Effector CD8-positive, alpha-beta T cell (primary cell): ENCODE data around the gene MAP2K7.
"Not testable (repeated sequence)": the region's sequence is repeated elsewhere in the genome, so short reads cannot be mapped to it uniquely, and the experiment has no call there.

Source experiments
- DNase-seq: peaks from one replicate; lab custom pipeline; 2025; lab: John Stamatoyannopoulos, UW

Gene MAP2K7

DNA sequence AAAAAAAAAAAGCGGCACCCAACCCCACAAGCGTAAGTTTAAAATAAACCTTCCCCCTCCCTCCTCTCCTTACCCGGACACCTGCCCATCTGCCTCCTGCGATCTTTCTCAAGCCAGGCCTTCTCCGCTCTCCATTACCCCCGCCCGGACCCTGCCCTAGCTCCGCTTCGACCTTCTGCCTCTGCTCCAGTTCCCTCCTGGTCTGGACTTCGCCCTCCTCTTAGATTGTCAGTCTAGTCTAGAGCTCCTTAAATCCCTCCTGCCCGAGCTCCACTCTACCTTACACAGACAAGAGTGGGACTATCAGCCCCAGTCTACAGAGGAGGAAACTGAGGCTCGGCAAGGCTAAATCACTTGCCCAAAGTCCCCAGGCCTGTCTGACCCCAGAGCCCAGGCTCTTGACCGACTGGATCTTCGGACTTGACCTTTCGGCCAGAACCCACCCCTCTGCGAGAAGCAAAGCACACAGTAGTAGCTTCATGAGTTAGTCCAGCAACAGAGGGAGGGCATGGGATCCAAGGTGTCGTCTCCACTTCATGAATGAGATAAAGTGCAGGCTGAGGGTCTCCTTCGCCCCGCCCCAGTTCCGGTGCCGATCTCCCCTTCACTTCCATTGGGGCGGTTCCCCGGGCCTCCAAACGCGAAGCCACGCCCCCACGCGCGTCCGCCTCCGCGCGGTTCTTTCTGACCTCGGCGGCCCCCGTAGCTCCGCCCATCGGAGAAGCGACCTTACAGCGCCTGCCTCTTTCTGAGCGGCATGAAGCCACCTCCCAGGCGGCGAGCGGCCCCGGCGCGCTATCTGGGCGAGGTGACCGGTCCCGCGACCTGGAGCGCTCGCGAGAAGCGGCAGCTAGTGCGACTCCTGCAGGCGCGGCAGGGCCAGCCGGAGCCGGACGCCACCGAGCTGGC, 16.2 kb downstream of the MAP2K7 start, which contains the start of gene SNAPC2:
Gene SNAPC2, plus strand, starts transcription at position 729 of the 909 bp plus-strand sequence. Its CDS starts 29 bp downstream, at position 758.
- peak; percentile 92 for DNase-seq

- DNase-seq: peak; percentile 100
Observed at GRCh38 chr19:7920519-7921301, 17.0 kb downstream of the MAP2K7 start.

DNA sequence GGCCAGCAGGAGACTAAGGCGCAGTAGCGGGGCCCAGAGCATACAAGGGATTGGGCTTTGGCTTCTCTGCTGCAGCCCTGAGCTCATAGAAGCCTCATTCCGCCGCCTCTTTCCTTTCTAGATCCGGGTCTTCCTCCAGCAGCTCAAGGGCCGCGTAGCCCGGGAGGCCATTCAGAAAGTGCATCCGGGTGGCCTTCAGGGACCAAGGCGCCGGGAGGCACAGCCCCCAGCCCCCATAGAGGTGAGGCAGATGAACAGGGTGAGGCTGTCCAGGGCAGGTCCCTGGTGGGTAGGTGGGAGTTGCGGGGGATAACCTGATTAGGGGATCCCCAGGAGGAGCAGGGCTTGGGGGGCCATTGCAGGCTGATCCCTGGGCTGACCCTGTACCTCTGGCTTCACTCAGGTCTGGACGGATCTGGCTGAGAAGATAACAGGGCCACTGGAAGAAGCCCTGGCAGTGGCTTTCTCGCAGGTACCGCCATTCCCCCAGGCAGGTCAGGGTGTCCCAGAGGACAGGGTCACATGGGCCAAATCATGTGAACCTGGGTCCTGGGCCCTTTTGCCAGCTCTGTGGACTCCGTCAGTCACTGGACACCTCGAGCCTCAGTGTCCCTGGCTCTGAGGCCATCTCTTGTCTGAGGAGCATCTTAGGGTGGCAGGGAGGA, 17.8 kb downstream of the MAP2K7 start:
- no peak for DNase-seq

- no peak for DNase-seq
Observed at GRCh38 chr19:7921967-7922835, 18.5 kb downstream of the MAP2K7 start.

DNA sequence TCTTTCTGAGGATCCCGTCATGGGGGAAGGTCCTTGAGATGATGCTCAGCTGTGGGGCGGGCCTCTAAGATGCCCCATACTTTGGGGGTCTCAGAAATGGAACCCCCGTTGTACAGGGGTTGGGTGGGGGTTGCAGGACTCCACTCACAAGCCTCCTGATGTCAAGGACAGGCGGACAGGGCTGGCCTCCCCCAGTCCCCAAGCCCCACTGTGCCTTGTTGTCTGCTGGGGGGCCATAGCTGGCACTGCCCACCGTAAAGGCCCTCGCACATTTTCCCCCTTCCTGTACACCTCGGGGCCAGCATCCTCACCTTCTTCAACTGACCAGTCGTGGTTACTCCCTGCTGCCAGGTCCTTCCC, 19.1 kb downstream of the MAP2K7 start:
- no peak for DNase-seq

DNA sequence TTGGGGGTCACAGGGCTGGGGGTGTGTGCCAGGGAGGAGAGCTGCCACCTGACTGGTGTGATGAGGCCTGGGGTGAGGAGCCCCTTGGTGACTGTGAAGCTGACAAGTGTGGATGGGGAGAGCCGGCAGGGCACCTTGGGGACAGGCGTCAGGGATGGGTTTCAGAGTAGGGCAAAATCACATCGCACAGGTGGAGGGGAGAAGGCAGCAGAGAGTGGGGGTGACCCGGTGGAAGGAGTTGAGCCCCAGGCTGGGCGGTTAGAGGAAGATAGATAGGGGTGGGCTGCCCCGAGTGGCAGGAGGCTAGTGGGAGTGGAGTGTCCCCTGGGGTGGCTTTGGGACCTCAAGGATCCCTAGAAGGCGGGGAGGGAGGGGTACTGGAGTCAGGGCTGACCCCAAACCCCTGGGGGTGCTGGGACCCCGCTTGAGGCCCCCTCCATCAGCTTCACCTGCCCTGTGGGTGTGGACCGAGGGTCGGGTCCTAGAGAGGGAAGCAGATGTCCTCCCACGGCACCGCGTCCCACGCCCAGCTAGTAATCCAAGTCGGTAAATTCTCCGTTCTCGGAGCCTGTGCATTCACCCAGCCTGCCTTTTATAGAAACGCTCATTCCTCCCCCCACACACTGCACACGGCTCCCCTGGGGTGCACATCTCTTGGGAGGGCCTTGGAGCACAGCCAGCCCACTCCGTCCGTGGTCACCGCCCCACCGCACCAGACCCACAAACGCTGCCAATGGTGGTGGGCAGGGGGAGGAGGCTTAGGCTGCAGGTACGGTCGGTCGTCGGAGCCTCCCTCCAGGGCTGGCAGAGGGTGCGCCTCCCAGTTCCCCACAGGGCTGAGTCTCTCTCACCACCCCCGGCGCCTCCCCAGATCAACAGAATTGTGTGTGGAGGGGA, 19.9 kb downstream of the MAP2K7 start:
- DNase-seq: no peak

DNA sequence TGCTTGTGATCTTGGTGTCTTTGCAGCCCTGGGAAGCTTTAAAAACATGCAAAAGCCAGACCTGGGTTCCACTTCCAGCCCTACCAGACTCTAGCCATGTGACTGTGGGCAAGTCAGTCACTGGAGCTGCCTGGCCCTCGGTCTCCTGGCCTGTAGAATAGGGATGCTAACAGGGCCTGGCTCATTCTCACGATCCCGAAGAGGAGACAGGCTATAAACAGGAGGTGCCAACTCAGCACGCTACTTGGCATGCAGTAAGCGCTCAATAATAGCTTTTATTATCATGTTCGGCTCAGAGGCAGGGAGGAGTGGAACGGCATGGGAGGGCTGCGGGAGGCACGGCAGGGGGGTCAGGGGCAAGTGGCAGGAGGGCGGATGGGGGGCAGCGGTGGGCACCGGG, 20.6 kb downstream of the MAP2K7 start:
- DNase-seq: no peak

- no peak for DNase-seq
Observed at GRCh38 chr19:7924651-7925170, 21.0 kb downstream of the MAP2K7 start.

- DNase-seq: peak; percentile 70
Observed at GRCh38 chr19:7925171-7925851, 21.6 kb downstream of the MAP2K7 start.

- DNase-seq: peak; percentile 68
Observed at GRCh38 chr19:7926021-7926726, 22.5 kb downstream of the MAP2K7 start, which contains the start of gene CTXN1. TSS of gene CTXN1 (minus strand) at chr19:7926135. CDS start at chr19:7925538, 597 bp downstream.

DNA sequence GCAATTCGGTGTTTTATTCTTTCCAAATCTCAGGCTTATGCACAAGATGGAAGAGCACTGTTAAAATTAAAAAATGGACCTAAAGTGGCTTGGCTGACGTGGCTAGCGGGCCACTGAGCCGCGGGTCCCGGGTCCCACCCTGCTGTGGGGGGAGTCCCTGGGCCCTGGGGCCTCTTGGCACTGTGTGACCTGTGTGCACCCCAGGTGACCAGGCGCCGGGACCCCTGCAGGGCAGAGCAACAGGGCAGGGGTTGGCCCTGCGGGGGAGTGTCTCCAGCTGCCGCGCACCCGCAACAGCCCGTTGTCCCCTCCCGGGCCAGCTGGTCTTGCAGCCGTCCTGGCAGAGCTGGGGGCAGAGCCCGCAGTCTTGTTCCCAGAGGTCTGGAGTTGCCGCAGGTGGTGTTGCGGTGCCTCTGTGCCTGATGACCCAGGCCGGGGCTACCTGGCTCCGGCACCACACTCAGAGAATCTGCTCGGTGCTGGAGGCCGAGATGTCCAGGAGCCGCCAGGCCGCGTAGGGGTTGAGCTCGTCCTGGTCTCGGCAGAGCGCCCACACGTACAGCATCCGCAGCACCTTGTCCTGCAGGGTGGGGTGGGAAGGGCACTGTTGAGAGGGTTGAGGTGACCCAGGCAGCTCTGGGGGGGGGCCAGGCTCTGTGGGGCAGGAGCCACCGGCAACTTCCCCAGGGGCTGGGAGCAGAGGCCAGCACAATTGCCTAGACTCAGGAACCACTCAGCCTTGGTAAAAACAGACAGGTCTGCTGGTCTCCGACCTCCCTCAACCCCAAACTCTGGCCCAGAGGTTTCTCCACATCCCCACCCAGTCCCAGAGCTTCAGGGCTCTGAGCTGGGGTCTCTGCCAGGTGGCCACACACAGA, 23.3 kb downstream of the MAP2K7 start:
- DNase-seq: no peak

DNA sequence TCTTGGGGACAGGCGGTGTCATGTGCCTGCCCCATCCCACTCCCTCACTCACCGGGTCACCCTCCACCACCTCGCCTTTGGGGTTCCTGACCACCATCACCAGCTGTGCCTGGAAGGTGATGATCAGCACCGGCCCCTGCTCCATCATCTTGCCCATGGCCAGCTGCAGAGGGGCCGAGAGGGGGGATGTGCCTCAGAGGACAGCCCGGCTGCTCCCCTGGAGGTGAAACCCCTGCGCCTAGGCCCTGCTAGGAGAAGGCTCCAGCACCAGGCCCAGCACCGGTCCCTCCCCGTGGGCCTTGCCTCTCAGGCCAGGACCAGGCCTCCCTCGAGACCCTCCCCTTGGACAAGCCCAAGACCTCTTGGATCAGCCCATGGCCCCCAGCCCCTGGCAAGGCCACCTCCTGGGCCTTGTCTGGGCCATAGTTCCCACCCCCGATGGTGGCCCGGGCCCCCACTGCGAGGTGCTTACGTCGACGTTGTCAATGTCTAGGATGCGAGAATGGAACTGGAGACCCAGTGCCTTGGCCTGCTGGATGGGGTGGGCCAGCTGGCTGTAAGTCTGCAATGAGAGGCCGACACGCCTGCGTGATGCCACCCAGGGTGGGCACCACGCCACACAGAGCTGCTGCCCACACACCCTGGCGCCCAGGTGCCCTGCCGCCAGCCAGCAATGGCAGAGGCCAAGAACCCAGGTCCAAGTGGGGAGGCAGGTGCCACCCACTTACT, 24.1 kb downstream of the MAP2K7 start:
- DNase-seq: no peak

GRCh38 chr19:7928334-7928706, 24.6 kb downstream of the MAP2K7 start:
- no peak for DNase-seq

DNA sequence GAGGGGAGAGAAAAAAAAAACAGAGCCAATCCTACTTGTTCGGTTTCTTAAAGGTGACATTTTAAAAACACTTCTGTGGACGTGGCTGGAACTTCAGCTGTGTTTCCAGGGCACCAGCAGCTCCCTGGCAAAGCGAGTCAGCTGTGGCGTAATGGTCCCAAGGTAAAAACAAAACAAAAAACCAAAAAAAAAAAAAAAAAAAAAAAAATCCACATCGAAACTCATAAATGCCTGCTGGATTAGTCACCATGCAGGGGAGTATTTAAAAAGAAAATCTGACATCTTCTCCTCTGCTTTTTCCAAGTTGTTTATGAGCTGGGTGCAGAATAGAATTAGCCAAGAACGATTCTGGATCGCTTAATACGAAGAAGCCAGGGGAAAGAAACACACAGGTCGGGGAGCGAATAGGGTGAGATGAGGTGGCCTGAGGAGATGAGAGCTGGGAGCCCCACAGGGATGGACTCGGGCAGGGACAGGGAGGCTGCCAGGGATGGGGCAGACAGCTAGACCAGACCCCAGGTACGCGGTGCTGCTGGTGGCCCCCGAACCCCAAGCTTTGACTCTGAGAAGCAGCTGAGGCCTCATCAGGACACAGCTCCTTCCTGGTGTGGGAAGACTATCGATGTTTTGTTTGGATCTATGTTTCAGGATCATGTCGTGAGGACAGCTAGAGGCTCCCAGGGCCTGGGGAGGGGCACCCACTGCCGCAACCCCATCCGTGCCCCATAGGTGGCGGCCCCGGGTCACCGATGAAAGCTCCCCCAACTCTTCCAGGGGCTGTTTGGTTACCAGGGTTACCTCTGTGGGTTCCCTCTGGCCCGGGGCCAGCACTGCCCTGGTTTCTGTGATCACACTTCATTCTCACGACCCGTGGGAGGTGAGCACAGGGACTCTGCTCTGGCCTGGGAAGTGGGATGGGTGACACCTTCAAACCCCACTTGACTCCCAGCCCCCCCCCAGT, 25.3 kb downstream of the MAP2K7 start:
- peak; percentile 66 for DNase-seq

- DNase-seq: not testable (repeated sequence)
Observed at GRCh38 chr19:7930030-7930429, 26.4 kb downstream of the MAP2K7 start.

DNA sequence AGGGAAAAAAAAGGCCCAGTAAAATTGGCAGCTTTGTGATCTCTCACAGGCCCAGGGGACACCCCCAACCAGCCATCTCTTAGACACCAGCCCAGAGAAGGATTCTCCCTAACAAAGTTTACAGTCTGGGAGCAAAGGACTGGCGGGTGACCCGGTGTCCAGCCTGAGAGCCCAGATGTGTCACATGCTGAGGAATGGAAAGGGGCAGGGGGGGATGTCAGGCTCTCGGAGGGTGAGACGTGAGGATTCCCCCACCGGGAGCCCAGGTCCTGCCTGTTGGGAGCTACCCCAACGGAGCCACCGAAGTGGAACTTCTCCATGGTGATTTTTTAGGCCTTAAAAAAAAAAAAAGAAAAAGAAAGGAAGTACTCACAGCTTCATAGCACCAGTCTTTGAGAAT, 27.1 kb downstream of the MAP2K7 start:
- DNase-seq: no peak
